ENCODE data around the gene CD19.
"Not testable (repeated sequence)": the region's sequence is repeated elsewhere in the genome, so short reads cannot be mapped to it uniquely, and the experiment has no call there.

CD19 gene

DNA sequence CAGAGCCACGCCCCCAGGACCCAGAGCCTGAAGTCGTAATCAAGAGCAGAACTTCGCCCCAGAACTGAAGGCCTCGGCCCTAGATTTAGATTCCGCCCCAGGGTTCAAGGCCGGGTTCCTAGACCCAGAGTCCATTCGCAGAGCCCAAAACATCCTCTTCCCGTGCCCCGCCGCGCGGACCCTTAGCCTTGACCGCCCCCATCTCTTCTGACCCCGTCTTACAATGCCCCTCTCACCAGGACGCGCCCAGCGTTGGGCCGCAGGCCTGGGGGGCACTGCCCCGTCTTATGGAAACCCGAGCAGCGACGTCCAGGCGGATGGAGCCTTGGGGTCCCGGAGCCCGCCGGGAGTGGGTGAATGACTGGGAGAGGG lies 5.0 kb downstream of the CD19 start:
- DNase-seq (ENCODE audit: low read depth) = no peak

DNA sequence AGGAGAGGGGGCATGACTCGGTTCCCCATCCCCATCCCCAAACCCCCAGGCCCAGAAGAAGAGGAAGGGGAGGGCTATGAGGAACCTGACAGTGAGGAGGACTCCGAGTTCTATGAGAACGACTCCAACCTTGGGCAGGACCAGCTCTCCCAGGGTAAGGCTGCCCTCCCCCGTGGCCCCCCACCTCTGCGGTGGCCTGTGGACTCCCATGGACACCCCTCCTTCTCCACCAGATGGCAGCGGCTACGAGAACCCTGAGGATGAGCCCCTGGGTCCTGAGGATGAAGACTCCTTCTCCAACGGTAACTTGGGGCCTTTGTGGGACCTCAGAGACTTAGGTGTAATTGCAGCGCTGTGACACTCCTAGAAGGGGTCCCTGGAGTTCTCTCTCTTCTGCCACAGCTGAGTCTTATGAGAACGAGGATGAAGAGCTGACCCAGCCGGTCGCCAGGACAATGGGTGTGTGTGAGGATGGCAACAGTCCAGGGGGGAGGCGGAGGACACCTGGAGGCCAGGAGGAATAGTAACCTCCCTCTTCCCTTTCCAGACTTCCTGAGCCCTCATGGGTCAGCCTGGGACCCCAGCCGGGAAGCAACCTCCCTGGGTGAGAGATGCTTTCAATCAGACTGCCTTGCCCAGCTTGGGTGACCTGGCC lies 5.6 kb downstream of the CD19 start:
- DNase-seq (ENCODE audit: low read depth) = no peak

DNA sequence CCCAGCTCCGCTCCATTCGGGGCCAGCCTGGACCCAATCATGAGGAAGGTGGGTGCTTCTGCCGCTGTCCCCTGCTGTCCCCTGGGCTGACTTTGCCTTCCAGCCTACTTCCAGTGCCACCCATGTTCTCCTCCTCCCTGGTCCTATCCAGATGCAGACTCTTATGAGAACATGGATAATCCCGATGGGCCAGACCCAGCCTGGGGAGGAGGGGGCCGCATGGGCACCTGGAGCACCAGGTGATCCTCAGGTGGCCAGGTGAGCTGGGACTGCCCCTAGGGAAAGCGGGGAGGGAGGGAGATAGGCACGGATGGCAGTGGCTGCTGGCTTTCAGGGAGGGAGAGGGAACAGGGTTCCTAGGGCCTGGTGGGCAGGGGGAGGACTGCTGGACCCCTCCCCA lies 7.0 kb downstream of the CD19 start:
- DNase-seq (ENCODE audit: low read depth) = no peak

DNA sequence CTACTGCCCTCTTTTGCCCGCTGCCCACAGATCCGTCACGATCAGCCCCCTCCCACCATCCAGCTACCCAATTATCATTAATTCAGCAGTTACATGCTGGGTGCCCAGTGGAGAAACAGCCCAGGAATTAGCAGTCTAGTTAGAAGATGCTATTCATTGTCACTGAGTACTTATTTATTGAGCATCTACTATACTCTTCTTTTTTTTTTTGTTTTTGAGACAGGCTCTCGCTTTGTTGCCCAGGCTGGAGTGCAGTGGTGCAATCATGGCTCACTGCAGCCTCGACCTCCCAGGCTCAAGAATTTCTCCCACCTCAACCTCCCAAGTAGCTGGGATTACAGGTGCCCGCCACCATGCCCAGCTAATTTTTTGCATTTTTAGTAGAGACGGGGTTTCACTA lies 8.1 kb downstream of the CD19 start:
- DNase-seq (ENCODE audit: low read depth) = not testable (repeated sequence)

DNA sequence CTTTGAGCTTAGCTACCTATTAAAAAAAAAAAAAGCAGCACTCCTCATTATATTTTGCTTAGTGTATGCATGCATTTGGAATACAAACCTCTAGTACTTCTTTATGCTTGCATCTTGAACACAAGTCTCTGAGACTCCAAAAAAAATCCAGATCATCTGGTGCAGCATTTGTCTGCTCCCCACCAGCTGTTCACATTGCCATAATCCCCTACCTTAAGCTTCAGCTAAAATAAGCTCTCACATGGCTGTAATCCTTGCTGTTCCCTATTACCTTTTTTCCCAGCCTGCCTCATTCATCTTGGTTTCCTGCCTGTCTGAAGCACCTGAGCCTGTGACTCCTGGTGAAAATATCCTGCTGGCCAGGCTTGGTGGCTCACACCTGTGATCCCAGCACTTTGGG lies 11.5 kb downstream of the CD19 start:
- no peak for DNase-seq (ENCODE audit: low read depth)

DNA sequence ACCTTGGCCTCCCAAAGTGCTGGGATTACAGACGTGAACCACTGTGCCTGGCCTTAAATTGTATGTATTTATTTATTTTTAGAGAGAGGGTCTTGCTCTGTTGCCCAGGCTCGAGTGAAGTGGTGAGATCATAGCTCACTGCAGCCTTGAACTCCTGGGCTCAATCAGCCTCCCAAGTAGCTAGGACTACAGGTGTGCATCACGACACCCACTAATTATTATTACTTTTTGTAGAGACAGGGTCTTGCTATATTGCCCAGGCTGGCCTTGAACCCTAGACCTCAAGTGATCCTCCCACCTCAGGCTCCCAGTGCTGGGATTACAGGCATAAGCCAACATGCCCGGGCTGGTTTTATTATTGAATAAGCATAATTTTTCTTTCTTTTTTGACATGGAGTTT lies 14.9 kb downstream of the CD19 start:
- DNase-seq (ENCODE audit: low read depth) = no peak

DNA sequence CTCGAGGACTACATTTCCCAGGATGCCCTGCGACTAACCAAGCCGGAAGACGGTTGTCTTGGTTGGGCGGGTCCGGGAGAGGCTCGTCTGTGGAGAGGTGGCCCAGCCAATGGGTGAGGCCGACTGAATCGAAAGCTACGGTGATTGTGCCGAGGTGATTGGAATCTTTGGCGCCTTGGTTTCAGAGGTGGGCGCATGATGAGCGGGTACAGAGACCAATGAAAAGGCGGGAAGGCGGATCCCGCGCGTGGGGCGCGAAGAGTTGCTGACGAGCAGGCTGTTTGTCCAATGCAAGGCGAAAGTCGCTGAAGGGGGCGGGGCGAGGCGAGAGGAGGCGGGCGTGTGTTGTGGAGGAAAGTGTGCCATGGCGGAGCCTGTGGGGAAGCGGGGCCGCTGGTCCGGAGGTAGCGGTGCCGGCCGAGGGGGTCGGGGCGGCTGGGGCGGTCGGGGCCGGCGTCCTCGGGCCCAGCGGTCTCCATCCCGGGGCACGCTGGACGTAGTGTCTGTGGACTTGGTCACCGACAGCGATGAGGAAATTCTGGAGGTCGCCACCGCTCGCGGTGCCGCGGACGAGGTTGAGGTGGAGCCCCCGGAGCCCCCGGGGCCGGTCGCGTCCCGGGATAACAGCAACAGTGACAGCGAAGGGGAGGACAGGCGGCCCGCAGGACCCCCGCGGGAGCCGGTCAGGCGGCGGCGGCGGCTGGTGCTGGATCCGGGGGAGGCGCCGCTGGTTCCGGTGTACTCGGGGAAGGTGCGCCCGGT lies 19.1 kb downstream of the CD19 start, which contains the start of gene NFATC2IP:
NFATC2IP (plus strand) TSS at position 290 of the 762 bp plus-strand sequence; CDS start at position 365, 75 bp downstream.
- DNase-seq (ENCODE audit: low read depth) = peak; percentile 99

DNA sequence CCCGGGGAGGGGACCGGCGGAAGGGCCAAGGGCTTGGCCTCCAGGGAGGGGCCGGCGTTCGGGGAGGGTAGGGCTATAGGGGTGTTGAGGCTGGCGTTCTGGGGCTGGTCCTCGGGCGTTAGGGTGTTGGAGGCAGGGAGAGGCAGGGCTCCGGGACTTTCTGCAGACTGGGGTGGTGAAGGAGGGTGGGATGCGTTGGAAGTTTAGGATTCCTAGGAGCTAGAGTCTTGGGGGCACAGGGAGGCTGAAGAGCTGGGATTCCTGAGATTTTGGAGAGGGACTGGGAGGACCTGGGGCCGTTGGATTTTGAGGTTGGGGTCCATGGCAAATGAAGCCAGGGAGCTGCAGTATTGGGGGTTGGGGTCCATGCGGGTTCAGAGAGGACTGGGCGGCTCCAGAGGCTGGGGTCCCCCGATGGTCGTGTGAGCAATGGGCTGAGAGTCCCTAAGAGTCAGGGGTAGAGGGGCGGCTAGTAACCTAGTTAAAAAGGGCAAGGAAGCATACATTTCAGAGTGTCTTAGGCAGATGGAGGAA lies 19.7 kb downstream of the CD19 start:
- DNase-seq (ENCODE audit: low read depth) = no peak

DNA sequence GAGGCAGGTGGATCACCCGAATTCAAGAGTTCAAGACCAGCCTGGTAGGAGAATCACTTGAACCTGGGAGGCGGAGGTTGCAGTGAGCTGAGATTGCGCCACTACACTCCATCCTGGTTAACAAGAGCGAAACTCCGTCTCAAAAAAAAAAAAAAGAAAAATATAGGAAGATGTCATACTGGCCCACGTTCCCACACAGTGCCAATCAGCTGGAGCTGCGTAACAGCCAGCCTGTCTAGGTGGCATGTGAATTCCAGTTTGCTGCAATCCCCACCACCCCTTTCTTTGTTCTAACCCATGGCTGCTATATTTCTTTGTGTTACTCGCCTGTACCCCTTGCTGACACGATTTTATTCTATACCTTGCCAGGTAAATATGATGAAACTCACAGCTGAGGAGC lies 26.4 kb downstream of the CD19 start:
- DNase-seq (ENCODE audit: low read depth) = no peak

DNA sequence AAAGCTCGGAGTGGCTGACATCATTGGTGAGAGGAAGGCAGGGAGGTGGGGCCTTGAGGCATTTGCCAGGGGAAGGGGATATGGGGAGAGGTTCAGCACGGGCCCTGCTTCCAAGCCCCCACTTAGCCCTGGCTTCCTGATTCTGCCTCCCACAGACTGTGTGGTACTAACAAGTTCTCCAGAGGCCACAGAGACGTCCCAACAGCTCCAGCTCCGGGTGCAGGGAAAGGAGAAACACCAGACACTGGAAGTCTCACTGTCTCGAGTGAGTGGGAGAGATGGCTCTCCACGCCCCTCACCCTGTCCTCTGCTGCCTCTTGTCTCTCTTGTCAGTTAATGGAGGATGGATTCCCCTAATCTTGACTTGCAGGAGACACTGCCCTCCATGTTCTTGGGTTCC lies 27.1 kb downstream of the CD19 start:
- DNase-seq (ENCODE audit: low read depth) = no peak

DNA sequence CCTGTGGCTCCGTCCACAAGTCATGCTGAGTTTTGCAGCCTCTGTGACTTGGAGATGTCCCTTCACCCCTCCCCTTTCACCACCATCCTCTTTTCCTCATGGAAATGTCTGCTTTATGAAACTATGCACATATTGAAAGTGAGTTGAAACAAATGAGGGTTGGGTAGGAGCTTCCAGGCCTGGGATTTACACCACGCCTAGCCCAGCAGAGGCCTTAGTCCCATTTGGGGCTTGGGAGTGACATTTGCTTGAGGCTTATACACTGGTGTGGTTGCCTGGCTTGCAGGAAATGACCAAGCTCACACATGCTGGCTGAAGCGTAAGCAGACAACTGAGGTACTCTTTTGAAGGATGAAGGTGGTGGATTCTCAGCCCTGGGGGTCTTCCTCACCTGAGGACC lies 32.3 kb downstream of the CD19 start:
- no peak for DNase-seq (ENCODE audit: low read depth)

DNA sequence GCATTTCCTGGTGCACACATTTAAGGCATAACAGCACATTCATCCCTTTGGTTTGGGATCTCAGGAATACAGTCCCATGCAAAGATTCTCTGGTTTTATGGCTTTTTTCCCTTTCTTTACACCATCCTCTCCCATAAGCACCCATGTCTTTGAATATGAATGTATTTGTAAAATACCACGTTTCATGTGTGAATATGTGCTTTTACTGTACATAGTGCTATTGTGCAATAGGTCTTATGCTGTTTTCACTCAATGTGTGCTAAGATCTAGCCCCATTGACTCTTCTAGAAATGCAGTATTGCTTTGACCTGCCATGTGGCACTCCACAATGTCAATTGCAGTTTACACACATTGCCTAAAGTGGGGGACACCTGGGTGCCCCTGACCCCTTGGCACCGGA lies 32.7 kb downstream of the CD19 start:
- no peak for DNase-seq (ENCODE audit: low read depth)

DNA sequence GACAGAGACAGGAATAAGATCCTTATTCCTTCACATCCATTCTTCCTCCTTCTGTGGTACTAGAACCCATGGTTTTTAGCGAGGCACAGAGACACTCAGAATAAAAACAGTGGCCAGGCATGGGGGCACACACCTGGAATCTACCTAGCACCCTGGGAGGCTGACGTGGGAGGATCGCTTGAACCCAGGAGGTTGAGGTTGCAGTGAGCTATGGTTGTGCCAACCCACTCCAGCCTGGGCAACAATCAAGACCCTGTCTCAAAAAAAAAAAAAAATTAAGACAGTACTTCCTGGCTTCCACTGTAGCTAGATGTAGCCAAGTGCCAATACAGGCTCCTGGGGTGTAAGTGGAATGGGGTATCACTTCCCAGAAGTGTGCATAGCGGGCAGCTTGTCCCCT lies 35.4 kb downstream of the CD19 start:
- no peak for DNase-seq (ENCODE audit: low read depth)

DNA sequence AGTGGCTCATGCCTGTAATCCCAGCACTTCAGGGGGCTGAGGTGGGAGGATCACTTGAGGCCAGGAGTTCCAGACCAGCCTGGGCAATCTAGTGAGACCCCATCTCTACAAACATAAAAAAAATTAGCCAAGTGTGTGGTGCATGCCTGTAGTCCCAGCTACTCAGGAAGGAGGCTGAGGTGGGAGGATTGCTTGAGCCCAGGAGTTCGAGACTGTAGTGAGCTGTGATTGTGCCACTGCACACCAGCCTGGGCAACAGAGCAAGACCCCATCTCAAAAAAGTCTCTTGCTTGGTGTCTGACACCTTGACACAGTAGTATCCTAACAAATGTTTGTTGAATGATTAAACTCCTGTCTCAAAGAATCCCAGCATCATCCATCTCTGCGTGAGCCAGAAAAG lies 37.9 kb downstream of the CD19 start:
- not testable (repeated sequence) for DNase-seq (ENCODE audit: low read depth)

DNA sequence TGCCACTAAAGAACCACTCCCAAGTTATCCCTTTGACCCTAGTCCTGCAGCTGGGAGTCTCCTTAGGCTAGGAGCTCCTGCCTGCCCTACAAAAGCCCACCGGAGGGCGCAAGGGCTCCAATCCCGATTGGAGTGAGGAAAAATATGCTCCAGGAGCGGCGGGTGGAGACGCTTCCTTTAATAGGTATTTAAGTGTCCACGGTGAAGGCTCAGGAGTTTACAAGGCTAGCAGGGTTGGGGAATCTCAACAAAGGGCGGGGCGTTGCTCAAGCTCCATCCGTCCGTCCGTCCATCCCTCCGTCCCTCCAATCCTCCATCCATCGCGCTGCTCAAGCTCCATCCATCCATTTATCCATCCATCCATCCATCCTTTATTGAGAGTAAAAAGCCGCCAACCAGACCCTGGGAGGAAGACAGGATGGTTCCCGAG lies 42.3 kb downstream of the CD19 start:
- DNase-seq (ENCODE audit: low read depth) = no peak

DNA sequence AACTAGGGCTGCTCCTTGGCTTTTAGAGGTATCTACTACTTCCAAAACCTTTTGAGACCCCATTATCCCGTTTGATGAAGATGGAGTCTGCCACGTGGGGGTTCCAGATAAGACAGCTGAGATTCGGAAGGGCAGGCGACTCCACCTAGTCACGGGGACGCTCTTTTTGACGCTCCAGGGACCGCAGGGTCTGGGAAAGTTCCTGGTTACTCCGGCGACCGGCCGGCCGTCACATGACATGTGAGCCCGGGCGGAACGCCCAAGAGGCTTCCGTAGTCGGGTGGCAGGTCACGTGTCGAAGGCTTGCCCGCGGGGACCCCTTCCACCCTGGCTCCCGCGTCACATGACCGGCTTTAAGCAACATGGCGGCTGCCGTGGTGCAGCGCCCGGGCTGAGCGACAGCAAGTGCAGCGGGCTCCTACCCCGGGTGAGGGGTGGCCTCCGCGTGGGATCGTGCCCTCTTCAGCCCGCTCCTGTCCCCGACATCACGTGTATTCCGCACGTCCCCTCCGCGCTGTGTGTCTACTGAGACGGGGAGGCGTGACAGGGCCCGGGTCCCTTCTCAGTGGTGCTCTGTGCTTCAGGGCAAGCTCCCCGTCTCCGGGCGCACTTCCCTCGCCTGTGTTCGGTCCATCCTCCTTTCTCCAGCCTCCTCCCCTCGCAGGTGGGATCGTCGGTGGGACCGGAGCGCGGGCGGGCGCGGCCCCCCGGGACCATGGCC lies 42.8 kb downstream of the CD19 start, which contains the start of gene SPNS1:
SPNS1 (plus strand) TSS at position 342 of the 721 bp plus-strand sequence; CDS start at position 716, 374 bp downstream.
- peak; percentile 89 for DNase-seq (ENCODE audit: low read depth)

DNA sequence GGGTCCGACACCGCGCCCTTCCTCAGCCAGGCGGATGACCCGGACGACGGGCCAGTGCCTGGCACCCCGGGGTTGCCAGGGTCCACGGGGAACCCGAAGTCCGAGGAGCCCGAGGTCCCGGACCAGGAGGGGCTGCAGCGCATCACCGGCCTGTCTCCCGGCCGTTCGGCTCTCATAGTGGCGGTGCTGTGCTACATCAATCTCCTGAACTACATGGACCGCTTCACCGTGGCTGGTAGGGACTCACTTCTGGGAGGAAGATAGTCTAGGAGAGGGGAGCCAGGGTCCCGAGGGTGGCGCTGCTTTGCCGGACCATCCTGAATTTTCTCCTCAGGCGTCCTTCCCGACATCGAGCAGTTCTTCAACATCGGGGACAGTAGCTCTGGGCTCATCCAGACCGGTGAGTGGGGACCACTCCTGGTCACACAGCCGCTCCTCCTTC lies 43.4 kb downstream of the CD19 start:
- no peak for DNase-seq (ENCODE audit: low read depth)

DNA sequence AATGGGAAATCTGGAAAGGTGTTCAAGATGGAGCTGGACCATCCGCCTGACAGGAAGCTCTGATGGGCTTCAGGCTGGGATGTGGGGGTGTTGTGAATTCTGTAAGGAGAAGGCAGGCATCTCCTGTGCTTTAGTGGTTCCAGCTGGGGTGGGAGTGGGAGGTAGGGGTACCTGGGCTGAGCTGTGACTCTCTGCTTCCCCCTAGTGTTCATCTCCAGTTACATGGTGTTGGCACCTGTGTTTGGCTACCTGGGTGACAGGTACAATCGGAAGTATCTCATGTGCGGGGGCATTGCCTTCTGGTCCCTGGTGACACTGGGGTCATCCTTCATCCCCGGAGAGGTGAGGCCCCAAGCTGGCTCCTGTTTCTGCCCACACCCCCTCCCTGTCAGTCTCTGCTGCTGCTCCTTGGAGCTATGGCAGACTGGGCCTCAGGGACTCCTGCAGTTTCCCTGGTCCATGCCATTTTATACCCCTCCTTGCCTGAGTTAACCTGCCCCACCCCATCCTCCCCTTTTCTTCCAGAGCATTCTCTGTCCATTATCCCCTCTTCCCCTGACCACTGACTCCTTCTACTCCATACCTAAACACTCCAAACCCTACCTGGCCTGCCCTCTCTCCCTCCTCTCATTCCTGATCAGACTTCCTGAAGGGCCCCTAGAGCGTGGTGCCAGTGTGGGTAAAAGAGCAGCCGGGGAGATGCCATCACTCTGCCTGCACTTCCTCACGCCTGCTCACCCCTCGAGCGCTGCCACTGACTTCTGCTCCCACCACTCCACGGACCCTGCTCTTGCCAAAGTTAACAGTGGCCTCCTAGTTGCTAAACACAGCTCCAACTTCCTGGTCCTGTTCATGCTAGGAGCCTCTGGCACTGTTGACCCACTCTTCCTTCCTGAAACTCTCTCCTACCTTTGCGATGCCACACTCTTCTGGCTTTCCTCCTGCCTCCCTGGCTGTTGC lies 46.2 kb downstream of the CD19 start:
- no peak for DNase-seq (ENCODE audit: low read depth)

DNA sequence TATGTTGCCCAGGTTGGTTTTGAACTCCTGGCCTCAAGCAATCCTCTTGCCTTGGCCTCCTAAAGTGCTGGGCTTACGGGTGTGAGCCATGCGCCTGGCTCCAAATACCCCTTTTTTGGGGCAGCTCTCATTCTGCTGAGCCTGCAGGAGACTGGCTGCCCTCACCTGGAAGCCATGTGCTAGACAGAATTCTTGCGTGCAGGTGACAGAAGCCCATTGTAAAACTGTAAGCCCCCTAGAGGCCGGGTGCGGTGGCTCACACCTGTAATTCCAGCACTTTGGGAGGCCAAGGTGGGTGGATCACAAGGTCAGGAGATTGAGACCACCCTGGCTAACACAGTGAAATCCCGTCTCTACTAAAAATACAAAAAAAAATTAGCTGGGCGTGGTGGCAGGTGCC lies 48.6 kb downstream of the CD19 start:
- not testable (repeated sequence) for DNase-seq (ENCODE audit: low read depth)

DNA sequence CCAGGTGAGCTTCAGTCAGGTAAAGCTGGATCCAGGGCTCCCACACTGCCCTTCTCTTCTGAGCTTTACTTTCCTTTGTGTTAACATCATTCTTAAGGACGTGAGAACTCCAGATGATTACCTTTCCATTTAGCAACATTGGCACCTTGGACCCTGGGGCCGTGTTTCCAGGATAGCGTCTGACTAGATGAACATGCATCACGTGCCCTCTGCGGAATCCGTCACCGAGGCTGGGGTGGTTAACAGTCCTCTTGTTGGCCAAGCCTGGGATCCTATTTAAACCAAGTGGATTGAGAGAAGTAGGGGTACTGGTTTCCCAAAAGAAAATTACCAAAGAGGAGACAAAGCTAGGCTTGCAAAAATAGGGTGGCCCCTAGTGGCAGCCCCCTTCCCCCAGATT lies 49.2 kb downstream of the CD19 start:
- DNase-seq (ENCODE audit: low read depth) = no peak

DNA sequence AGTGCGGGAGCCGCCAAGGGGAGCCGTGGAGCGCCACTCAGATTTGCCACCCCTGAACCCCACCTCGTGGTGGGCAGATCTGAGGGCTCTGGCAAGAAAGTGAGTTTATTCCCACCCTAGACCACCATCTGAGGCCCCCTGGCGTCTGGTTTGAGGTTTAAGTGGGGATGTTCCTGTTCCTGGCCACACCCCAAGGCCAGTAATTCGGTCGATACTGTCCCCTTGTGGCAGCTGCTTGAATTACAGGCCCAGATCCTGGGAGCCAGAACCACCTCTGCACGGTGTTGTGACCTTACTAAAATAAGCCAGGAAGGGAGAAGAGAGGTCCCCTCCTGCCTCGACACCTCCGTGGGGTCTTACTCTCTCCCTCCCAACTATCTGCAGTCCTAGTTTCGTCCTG lies 49.7 kb downstream of the CD19 start:
- no peak for DNase-seq (ENCODE audit: low read depth)

Data from activated T-helper 9 cell treated with anti-CD3 and anti-CD28 coated beads, Interleukin-2, amount 50 U/mL, for 16 hours (primary cell).